HTERT RPE-1 (cell line): ENCODE data around the gene ITFG2.

Source experiments
- in situ Hi-C: fragments of 300-500 bp; cut with MboI; formaldehyde crosslinking; loops from 4 replicates; pipeline ENCODE4 v1.14.3; 2020; ENCODE audit warnings: low sequenced_read_pairs

Gene ITFG2

DNA sequence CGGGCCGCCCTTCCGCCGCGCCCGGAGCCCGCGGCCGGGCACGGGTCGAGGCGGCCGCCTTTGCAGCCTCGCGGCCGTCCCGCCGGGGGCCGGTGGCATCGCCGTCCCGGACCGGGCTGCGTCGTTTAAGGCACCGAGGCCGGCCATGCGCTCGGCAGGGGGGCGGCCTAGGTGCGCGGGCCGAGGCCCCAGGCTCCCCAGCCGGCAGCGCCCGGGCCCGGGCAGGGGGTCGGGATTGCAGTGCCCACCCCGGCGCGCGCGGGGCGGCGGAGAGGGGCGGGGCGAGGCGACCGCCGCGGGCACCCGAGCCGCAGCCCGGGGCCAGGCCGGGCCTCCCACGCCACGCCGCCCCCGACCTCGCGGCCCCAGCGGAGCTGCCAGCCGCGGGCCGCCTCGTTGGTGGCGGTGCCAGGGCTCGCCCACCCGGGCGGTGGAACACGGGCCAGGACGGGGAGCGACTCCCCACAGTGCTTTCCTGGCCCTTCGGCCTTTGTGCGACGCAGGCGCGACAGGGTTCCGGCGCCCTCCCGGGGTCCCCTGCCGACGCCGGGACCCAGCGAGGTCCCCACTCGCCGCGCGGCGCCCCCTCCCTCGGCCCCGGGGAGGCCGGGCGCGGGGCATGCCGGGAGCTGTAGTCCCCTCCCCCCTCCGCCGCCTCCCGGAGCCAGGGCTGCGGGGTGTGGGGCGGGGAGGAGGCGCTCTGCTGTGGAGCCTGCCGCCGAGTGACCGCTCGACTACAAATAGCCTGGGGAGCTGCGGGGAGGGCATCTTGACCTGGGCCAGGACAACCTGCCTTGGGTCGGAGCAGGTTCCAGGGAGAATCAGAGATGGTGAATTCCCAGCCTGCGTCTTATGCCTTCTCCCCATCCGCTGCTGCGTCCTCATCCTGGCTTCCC lies 16.9 kb upstream of the ITFG2 start:
- in situ Hi-C loops, result no loop called here

DNA sequence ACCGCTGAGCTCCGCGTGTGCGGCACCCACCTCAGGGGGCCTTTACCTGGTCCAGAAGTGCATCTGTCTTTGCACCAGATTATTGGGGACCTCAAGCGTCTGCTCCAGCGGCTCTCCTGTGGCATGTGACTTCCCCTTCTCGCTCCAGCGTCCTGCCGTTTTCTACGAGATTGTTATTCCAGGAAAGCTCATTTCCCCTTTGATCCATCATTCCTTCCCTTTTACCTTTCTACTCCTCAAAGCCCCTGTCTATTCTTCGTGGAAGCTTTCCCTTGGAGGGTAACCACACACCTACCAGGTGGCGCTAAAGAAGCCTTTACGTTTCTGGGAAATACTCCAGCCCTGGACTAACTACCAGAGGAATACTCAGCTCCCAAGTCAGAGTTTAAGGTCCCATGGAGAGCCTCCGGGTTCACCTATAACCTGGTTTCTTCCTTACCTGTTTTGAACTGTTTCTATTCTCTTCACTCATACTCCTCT lies 16.2 kb upstream of the ITFG2 start:
- in situ Hi-C loops, result no loop called here

DNA sequence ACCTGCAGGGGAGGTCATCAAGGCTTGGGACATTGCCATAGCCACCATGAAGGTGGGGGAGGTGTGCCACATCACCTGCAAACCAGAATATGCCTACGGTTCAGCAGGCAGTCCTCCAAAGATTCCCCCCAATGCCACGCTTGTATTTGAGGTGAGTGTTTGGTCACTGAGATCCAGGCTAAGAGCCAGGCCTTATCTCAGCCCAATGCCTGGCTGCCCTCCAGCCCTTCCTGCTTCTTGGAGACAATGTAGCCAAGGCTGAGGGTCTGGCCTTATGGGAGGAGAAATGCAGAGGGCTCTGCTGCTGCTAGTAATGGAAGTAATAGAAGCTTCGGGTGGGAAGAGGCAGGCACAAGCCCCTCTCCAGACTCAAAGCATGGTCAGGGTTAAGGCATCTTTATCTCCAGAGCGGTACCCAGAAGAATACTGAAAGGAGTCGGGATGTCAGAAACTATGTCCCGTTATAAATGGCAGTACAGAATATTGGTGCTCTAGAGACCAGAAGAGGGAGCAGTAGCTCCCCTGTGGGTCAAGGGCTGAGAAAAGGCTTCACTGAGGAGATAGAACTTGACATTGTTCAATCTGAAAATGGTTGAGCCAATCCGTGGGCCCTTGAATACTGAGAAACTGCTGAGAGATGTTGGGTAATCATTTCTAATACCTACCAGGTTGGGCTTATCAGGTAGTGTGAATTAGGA lies 14.6 kb upstream of the ITFG2 start:
- in situ Hi-C loops, result no loop called here

DNA sequence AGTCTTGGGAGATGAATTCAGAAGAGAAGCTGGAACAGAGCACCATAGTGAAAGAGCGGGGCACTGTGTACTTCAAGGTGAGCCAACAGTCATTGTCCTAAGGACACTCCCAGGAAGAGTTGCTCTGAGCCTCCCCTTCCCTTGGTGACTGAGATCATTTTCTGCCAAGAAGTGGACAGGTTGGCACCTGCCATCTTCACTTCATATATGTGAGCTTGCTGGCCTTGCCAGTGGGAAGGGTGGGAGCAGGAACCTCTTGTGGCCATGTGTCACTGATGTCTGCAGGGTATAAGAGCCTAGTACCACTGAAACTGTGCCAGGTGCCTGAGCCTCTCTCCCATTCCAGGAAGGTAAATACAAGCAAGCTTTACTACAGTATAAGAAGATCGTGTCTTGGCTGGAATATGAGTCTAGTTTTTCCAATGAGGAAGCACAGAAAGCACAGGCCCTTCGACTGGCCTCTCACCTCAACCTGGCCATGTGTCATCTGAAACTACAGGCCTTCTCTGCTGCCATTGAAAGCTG lies 12.4 kb upstream of the ITFG2 start:
- in situ Hi-C loops, result no loop called here

DNA sequence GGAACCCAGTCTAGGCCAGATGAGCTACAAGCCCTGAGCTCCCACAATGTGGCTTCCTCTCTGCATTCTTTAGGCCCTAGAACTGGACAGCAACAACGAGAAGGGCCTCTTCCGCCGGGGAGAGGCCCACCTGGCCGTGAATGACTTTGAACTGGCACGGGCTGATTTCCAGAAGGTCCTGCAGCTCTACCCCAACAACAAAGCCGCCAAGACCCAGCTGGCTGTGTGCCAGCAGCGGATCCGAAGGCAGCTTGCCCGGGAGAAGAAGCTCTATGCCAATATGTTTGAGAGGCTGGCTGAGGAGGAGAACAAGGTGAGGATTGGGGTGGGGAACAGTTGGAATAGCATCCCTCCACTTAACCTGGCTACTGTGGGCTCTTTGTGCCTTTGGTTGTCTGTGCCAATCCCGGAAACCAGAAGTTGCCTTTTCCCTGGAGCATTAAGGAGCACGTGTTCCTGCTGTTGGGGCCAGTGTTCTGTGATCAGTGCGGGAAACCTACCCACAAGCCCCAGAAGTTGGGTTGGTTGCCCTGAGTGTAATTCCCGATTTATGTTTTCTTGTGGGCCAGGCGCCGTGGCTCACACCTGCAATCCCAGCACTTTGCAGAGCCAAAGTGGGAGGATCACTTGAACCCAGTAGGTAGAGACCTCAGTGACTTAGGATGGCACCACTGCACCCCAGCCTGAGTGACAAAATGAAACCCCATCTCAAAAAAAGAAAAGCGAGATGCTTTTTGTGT lies 11.3 kb upstream of the ITFG2 start:
- in situ Hi-C loops, result no loop called here

DNA sequence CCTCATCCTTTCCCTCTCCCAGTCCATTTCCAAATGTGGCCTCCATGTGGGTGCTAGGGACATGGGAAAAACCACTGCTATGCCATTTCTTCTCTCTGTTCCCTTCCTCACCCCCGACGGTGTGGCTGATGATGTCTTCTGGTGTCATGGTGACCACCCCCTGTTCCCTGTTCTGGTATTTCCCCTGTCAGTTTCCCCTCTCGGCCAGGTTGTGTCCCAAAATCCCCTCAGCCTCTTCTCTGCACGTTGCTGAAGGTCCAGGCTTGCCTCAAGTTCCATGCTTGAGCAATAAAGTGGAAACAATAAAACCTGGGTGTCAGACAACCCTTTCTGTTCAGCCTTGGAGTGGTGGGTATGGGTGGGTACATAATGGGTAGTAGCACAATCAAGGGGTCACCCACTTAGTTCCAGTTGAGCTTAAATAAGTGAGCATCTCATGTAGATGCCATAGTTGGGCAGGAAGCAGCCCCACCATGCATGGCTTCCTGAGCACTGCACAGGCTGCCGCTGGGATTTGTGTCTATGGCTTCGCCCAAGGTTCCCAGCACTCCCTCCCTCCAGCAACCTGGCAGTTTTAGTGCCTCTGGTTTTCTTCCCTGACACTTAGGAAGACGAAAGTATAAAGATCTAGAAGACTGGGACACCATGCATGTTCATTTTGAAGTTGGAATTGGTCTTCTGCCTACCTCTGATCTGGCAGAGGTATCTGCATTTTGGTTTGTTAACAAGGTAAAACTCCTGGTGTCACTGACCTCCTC lies 8.7 kb upstream of the ITFG2 start:
- in situ Hi-C loops, result no loop called here

DNA sequence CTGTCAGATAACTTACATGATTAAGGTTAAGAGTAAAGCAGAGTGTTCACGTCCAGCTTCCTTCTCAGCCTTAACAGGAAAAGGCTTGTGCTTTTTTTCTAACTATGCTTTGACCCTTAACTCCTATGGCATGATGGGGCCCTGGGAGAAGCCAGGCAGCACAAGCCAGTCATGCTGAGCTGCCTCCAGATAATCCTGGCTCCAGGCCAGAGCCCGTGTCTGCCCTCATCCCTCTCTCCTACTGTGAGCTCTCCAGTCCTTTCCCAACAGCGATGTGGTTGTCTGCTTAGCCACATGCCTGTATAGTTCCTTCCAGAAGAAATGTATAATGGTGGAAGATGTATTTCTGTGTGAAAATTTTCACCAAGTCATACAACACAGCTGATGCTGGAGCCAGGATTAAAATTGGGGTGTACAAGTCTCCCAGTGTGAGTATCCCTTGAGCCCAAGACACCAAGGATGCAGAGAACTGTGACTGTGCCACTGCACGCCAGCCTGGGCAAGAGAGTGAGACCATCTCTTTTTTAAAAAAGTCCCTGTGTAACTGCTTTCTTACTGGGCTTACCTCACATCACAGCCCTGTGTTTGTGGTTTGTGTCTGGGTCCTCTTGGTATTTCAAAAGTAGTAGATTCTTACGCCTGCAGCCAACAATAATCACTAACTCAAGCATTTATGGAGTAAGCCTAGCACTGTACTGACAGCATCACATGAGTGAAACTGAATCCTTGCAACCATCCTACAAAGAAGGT lies 7.9 kb upstream of the ITFG2 start:
- in situ Hi-C loops, result no loop called here

DNA sequence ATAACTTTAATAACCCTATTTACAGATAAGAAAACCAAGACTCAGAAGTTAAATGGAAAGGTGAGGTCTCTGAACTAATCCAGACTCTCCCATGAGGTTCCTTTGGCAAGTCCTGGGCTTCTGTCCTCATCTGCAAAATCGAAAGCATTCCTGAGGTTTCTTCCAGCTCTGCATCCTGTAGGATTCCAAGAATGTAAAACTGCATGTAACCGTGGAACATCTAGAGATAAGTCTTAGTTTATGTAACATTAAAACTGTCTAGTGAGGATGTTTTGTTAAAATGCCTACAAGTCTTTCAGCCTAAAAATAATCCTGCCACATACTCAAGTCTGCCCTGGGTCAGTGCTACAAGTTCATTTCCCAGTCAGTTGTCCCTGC lies 7.3 kb upstream of the ITFG2 start:
- in situ Hi-C loops, result no loop called here

DNA sequence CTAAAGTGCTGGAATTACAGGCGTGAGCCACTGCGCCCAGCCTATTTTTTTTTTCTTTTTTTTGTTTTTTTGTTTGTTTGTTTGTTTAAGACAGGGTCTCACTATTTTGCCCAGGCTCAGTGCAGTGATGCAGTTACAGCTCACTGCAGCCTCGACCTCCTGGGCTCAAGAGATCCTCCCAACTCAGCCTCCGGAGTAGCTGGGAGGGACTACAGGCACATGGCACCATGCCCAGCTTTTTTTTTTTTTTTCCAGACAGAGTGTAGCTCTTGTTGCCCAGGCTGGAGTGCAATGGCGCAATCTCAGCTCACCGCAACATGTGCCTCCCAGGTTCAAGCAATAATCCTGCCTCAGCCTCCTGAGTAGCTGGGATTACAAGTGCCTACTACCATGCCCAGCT lies 5.8 kb upstream of the ITFG2 start:
- in situ Hi-C loops, result no loop called here

DNA sequence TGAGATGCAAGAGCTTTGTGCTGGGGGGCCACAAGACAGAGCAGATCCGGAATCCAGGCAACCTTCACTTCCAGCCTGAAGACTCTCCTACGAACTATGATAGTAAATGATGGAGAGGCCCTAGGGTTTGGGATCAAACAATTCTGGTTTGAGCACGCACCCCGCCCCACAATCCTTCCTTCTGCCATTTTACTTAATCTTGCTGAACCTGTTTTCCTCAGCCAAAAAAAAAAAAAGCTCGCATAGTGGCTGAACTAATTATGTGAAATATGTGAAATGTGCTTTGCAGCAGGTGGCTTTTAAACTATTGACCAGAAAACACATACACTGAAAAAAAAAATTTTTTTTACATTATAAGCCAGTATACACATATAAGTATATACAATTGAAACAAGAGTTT lies 667 bp upstream of the ITFG2 start:
- in situ Hi-C loops, result no loop called here

DNA sequence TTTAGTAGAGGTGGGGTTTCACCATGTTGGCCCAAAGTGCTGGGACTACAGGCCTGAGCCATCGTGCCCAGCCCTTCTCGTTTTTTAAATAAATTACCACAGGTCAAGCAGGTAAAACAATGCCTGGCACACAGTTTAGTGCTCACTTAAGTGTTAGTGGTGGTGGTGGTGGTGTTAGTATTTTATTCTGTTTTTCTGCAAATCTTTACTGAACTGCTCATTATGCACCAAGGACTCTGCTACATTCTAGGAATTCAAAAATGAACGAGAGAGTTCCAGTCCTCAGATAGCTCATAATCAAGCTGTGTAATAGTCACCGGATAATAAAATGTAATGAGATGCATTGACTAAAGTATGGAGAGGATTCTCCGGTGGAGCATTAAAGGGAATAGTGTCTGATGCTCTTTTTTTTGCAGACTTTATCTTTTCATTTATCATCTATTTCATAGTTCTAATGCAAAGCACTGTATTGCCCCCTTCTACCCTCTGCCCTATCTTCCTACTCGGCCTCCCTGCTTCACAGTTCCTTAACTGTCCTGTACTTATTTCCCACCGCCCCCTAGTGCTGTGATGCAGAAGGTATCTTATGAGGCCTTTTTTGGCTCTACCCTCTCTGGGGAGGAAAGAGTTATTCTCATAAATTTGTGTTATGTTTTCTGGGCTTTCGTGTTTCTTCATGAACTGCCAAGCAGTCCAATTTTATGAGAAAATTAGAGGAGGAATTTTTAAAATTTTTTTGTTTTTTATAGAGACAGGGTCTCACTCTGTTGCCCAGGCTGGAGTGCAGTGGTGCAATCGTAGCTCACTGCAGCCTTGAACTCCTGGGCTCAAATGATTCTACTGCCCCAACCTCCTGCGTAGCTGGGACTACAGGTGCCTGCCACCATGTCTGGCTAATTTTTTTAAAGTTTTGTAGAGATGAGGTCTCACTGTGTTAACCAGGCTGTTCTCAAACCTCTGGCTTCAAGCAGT lies 1.0 kb downstream of the ITFG2 start:
- in situ Hi-C loops, result no loop called here

DNA sequence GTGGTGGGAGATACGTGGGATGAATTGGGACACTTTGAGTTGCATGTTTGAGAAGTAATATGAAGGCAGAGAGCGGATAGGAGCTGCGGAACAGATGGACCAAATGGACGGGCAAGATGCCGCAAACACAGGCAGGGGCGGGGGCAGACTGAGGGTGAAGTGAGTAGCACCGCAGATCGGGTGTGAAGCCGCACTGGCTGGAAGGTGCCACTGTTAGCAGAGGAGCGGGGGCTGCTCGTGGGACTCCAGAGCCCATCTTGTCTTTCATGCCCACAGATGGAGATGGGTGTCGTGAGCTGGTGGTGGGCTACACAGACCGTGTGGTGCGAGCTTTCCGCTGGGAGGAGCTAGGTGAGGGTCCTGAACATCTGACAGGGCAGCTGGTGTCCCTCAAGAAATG lies 7.3 kb downstream of the ITFG2 start:
- in situ Hi-C loops, result no loop called here

DNA sequence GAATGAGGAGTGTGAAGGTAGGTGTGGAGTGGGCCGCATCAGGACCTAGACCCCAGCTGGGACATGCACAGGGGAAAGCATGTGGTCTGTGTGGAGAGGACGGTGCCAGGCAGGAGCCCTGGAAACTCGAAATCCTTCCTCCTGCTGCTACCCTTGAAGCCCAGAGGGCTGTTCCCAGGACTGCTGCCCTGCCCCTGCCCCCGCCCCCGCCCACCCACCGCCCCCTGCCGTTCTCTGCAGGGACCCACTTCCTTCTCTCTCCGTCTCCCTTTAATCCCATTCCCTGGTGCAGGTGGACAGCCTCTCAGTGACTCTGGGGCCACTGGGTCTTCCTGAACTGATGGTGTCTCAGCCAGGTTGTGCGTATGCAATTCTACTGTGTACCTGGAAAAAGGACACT lies 8.0 kb downstream of the ITFG2 start:
- in situ Hi-C loops, result no loop called here

DNA sequence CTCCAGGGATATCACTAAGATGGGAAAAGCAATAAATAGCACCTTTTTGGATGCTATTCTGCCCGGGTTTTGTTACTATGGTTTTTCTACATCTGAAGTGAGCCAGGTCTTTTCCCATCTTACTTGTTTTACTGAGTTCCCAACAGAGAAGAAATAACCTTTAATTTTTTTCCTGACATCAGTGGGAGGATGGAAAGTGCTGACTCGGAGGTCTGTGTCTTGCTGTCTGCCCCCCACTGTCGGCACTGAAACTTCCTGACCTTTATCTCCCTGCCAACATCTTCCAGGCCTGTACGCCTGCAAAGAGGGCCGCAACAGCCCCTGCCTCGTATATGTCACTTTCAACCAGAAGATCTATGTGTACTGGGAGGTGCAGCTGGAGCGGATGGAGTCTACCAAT lies 11.0 kb downstream of the ITFG2 start:
- in situ Hi-C loops, result no loop called here

DNA sequence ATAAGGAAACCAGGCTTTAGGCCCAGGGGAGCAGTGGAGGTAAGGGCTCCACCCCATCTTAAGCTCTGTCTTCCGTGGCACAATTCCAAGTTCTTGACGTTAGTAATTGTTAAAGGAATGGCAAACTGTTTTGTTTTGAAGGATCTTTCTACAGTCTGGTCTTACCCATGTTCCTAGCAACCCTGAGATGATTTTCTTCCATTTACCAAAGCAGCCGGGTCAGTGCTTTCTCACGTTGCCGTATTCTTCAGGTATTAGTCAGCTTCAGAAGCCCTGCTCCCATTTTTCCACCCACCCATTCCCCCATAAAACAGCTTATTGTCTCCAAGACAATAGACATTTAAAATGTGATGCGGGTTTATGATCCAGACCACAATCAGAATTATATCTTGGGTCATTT lies 12.1 kb downstream of the ITFG2 start:
- in situ Hi-C loops, result no loop called here

DNA sequence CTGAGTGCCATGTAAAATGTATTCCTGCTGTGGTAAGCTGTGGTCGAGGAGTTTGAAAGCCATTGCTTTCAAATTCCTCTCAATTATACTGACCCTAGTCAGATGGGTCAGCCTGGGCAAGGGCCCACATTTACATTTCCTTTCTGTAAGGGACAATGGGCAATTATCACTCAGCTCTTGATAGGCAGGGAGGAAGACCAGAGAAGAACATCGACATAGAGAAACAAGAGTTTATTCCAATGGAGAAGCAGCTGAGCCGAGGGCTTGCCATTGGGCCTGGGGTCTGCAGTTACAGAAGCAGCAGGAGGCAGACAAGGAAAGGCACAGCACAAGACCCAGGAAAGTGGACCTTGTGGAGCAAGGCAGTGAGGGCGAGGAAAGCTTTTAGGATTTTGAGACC lies 12.7 kb downstream of the ITFG2 start:
- in situ Hi-C loops, result no loop called here

DNA sequence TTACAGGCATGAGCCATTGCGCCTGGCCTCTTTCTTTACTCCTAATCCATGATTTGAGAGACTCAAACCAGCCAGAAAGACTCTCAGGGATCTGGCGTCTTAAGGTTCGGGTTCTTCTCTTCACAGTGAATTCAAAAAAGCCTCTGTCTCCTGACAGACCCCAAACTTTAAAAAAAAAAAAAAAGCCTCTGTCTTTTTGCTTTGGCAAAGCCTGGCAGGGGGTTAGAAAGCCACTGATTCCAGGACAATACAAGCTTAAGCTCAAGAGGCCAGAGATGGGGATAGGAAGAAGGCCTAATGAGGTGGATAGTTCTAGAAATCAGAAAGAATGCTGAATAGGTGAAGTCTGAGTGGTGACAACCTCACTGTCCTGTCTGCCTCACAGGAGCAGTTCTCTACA lies 13.6 kb downstream of the ITFG2 start:
- in situ Hi-C loops, result no loop called here

DNA sequence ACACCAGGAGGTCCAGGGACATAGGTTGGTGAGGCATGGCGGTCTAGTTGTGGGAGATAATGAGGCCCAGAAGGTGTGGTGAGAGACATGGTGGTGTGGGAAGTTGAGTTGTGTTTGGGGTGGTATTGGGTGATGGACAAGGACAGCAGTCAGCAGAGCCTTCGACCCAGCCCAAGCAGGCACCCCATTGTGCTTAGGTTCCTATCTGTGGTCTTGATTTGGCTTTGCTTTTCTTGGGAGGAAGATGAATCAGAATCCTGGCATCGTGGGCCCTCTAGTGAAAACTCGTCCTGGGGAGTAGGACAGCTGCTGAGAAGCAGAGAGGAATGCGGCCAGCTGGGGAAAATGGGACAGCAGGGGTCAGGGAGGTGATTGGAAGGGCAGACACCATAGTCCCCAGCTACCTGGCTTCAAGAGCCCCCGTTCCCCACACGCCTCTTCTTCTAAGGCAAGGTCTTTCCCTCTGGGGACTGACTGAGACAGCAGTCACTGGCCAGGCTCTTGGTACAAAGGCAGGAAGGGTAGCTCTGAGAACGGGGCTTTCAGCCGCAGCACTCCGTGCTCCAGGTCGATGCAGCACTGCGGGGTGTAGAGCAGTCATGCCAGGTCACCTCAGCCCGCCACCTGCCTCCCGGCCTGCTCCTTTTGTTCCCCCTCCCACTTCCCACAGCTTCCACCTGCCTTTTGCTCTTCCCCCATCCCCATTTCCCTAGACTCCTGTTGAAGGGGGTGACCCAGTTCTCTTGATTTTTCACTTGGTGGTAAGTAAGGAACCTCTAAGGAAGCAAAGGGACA lies 14.4 kb downstream of the ITFG2 start:
- in situ Hi-C loops, result no loop called here
